Nephron progenitor cell (in vitro differentiated cells): ENCODE data around the gene ERICH6.
A peak's percentile ranks its signal among the peaks of the same experiment; 100 is the strongest.

Source experiments
- DNase-seq: peaks from one replicate; pipeline ENCODE4 v3.0.0; 2021
- H3K27ac Mint-ChIP-seq: 2 replicates; pipeline ENCODE4 v1.8.0; 2021; ENCODE audit warnings: mild to moderate bottlenecking, moderate library complexity, mixed read lengths
- H3K27me3 Mint-ChIP-seq: 2 replicates; pipeline ENCODE4 v1.8.0; 2021; ENCODE audit warnings: mild to moderate bottlenecking, low read depth, mixed read lengths; ENCODE audit not compliant: poor library complexity
- H3K36me3 Mint-ChIP-seq: 2 replicates; pipeline ENCODE4 v1.8.0; 2021; ENCODE audit warnings: low read depth, mixed read lengths
- H3K4me1 Mint-ChIP-seq: 2 replicates; pipeline ENCODE4 v1.8.0; 2021; ENCODE audit warnings: mixed read lengths
- H3K4me3 Mint-ChIP-seq: 2 replicates; pipeline ENCODE4 v1.8.0; 2021; ENCODE audit warnings: mild to moderate bottlenecking, moderate library complexity, mixed read lengths
- H3K9me3 Mint-ChIP-seq: 2 replicates; pipeline ENCODE4 v1.8.0; 2021; ENCODE audit warnings: mild to moderate bottlenecking, moderate library complexity, mixed read lengths
- CTCF ChIP-seq: fragments of 200-600 bp; sonication (generic); IDR thresholded peaks from 2 replicates; pipeline ENCODE4 v1.5.0; 2021; ENCODE audit warnings: antibody characterized with exemption

ERICH6 gene

DNA sequence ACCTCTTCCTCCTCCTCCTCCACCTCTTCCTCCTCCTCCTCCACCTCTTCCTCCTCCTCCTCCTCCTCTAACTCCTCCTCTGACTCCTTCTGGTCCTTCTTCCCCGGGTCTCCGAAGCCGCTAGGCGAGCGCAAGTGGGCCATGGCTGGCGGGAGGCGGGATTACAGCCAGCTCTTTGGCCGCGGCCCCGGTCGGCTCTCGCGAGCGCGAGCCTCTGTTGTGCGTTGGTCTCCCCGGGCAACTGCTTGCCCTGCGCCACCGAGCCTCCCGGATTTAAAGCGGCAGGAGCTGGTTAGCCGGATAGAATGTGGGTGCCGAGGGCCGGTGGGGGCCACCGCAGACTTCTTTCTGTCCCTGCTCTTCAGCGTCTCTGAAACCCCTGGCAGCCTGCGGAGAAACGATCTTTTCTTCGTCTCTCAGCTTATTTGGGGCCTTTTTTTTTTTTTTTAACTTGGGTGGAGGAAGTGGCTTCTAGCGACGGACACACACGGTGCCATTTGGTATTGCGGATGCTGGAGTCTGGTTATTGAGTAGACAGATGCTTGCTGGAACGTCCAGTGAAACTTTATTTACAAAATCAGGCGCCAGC lies at the start of gene ERICH6:
Gene ERICH6 (minus strand): TSS at position 165 of the 589 bp plus-strand sequence. CDS start 22 bp downstream, at position 143.
- peaks cover 18% of the 10 kb centered on the region for H3K9me3 Mint-ChIP-seq

DNA sequence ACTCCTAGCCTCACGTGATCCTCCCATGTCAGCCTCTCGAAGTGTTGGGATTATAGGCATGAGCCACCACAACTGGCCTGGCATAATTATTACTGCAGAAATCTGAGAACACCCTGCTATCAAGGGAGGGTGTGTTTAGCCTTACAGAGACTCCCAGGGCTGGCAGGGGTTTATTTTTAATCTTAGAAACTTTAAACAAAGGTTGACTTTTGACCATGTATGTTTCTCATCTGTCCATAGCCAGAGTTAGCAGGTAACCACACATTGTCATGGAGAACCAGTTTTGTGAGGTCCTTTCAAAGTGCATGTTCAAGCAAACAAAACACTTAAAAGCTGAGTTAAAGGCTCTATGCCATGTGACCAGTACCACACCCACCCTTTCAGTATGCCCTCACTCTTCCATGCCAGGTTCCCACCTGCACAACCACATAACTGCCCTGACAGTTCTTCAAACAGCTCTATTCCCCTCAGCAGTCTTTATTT lies 48.1 kb upstream of the ERICH6 start:
- Mint-ChIP-seq H3K9me3 (no peaks in the 10 kb centered on the region), H3K4me3 (no peak overlapping the region), H3K27ac (no peak overlapping the region), H3K36me3 (peaks cover 23% of the 10 kb centered on the region), H3K27me3 (peaks cover 2% of the 10 kb centered on the region), H3K4me1 (peaks cover 75% of the 10 kb centered on the region)
- DNase-seq: no peak
- TF ChIP-seq CTCF: no peak

More for the DNA sequence above, at the start of gene ERICH6:
- Mint-ChIP-seq H3K4me1 (no peaks in the 10 kb centered on the region), H3K27me3 (peaks cover 3% of the 10 kb centered on the region), H3K27ac (peak within 1 kb of the TSS; percentile 99), H3K4me3 (peak within 1 kb of the TSS; percentile 94), H3K36me3 (peaks cover 26% of the 10 kb centered on the region)
- peak; percentile 86 for DNase-seq
- no peak for TF ChIP-seq CTCF

DNA sequence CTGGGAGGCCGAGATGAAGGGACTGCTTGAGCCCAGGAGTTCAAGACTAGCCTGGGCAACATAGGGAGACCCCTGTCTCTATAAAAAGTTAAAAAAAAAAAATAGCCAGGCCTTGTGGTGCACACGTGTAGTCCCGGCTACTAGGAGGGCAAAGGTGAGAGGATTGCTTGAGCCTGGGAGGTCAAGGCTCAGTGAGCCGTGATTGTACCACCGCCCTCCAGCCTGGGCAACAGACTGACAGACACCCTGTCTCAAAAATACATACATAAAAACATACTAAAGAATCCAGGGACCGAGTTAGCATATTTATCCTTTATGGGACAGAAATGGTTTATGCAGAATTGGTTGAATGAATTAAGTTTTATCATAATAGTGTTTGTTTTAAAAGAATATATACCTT lies 45.5 kb upstream of the ERICH6 start:
- no peaks in the 10 kb centered on the region for H3K9me3 Mint-ChIP-seq
- peaks cover 80% of the 10 kb centered on the region for H3K4me1 Mint-ChIP-seq
- H3K4me3 Mint-ChIP-seq: no peak overlapping the region
- H3K27ac Mint-ChIP-seq: no peak overlapping the region
- peak; percentile 21 for DNase-seq
- peaks cover 6% of the 10 kb centered on the region for H3K27me3 Mint-ChIP-seq
- no peak for TF ChIP-seq CTCF
- H3K36me3 Mint-ChIP-seq: peaks cover 30% of the 10 kb centered on the region

DNA sequence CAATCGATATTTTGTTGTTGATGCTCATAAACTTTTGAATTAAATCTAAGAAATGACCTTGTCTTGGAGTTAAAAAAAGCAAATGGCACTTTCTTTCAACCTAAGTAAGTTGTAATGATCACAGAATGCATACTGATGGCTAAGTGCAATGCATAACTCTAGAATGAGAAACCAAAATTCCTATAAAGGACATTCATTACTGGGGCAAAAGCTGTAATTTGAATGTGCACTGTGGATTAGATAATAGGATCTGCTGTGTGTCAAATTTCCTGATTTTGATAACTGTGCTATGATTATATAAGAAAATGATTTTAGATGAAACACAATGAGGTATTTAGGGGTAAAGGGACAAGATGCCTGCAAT lies 44.9 kb upstream of the ERICH6 start:
- TF ChIP-seq CTCF: no peak
- Mint-ChIP-seq H3K4me3 (no peak overlapping the region), H3K27ac (no peak overlapping the region), H3K27me3 (peaks cover 6% of the 10 kb centered on the region), H3K36me3 (peaks cover 24% of the 10 kb centered on the region), H3K9me3 (no peaks in the 10 kb centered on the region), H3K4me1 (peaks cover 82% of the 10 kb centered on the region)
- DNase-seq: no peak

DNA sequence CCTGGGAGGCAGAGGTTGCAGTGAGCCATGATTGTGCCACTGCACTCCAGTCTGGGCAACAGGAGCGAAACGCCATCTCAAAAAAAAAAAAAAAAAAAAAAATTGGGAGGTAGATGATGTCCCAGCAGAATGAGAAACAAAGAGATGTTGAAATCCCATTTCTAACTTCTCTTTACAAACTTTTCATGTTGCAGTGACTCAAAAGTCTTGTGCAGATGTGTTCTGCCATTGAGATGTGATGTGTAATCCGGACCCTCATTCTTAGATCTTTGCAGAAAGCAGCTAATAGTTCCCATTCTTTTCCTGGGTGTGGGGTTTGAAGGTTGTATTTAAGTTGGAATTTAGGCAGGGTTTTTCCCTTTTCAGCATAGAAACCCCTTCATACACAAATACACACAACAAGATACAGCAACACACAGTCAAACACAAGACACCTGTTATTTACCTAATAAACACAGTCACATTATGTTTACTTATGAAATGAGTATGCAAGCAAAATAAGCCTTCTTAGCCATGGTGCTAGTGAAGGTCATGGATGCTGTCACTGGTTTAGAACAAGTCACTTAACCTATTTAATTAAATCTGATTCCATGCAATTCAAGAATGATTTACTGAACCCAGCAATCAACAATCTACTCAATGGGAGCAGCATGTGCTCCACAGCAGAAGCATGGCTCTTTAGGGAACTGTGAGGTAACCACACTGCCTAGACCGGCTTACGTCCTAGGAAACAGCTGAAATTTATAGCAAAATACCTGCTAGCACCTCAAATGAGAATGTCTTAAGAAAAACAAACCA lies 44.4 kb upstream of the ERICH6 start:
- peaks cover 6% of the 10 kb centered on the region for H3K27me3 Mint-ChIP-seq
- H3K27ac Mint-ChIP-seq: no peak overlapping the region
- no peak for DNase-seq
- no peak for TF ChIP-seq CTCF
- H3K4me1 Mint-ChIP-seq: peaks cover 85% of the 10 kb centered on the region
- peaks cover 22% of the 10 kb centered on the region for H3K36me3 Mint-ChIP-seq
- H3K9me3 Mint-ChIP-seq: no peaks in the 10 kb centered on the region
- H3K4me3 Mint-ChIP-seq: no peak overlapping the region
